AML-193 (cell line): Measurements from ENCODE around the gene PTGES.
"Not testable (repeated sequence)": the region's sequence is repeated elsewhere in the genome, so short reads cannot be mapped to it uniquely, and the experiment has no call there.

Experiments
- DNase-seq, 2 experiments: peaks; one replicate each; lab custom pipeline; 2025; lab: John Stamatoyannopoulos, UW

PTGES gene

GRCh38 chr9:129770741-129771140 lies 17.9 kb upstream of the PTGES start:
- DNase-seq = no peak

DNA sequence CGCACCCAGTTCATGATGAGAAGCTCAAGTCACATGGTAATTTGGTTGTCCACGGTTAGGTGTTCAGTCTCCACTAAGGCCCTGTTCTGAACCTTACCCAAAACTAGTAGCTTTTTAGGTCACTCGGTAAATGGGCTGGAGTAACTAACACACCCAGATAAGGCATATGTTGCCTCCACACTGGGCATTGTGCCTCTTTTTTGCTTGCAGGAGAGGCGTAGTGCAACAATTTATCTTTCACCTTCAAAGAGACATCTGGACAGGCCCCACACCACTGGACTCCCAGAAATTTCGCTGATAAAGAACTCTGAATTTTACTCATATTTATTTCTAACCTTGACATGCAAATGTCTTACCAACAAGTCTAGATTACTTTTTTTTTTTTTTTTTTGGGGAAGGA lies 16.8 kb upstream of the PTGES start:
- no peak for DNase-seq

DNA sequence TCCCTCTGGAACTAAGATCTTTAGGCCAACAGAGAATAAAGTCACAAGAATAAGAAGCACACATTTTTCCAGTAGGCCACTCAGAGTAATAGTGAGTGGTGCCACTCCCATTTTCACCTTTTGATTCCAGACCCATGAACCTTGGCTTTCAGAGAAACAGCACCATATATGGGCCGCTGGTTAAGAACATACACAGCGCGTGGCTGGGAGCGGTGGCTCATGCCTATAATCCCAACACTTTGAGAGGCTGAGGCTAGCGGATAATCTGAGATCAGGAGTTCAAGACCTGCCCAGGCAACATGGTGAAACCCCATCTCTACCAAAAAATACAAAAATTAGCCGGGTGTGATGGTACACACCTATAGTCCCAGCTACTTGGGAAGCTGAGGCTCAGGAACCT lies 15.6 kb upstream of the PTGES start:
- no peak for DNase-seq

DNA sequence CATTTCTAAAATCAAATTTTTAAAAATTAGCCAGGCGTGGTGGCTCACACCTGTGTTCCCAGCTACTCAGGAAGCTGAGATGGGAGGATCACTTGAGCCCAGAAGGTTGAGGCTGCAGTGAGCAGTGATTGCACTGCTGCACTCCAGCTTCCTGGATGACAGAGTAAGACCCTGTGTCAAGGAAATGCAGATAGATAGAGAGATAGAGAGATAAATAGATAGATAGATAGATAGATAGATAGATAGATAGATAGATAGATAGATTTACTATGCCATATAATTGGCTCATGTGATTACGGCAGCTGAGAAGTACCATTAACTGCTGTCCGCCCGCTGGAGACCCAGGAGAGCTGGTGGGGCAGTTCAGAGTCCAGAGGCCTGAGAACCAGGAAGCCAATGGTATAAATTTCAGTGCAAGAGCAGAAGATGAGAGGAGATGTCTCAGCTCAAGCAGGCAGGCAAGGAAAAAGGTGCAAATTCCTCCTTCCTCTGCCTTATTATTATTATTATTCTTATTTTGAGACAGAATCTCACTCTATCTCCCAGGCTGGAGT lies 13.0 kb upstream of the PTGES start:
- DNase-seq = no peak

DNA sequence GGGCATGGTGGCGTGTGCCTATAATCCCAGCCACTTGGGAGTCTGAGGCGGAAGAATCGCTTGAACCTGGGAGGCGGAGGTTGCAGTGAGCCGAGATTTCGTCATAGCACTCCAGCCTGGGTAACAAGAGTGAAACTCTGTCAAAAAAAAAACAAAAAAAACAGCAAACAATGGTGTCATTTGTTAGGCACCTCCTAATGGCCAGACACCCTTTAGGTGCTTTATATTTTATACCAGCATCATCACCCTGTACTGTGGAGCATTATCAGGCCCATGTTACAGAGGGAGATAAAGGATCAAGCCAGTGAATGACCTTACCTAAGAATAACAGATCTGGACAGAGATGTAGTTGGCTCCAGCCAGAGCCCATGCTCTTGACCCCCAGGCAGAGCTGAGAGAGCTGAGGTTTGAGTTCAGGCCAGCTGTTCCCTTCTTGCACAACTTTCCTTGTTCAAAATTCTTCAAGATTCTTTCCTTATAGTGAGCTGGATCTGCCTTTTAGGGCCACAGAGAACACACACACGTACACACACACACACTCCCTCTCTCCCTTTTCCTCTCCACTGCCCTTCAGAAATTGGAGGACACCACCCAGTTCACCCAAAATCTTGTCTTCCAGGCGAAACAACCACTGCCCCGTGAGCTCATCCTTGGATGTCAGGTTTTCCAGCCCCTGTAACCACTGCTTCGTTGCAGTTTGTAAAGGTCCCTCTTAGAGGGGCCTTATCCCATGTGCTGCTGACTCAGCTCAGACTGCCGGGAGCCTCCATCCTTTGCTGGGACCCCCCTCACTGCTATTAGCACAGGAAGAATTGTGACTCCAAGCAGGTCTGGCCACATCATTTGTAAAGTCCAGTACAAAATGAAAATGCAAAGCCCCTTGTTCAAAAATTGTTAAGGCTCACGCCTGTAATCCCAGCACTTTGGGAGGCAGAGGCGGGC lies 10.4 kb upstream of the PTGES start:
- no peak for DNase-seq

- DNase-seq = not testable (repeated sequence)
Observed at GRCh38 chr9:129762370-129762984, 9.6 kb upstream of the PTGES start.

DNA sequence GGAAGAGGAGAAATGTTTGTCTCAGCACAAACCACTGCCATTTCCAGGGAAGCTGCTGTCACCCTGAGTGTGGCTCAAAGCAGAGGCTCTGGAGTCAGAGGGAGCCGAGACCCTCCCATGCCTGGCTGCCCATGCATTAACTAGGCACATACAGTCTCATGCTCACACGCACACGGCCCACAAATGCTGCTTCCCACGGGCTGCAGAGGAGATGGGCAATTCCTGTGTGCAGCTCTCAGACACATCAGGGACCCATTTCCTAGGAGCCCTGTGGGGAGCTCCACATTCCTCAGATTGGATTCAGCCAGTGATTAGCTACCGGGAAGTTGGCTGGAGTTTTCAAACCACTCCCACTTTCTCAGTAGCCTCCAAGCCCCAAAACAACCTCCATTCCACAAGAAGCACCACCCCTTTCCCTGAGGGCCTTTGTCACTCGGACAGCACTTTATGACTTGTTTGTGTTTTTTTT lies 9.1 kb upstream of the PTGES start:
- no peak for DNase-seq

DNA sequence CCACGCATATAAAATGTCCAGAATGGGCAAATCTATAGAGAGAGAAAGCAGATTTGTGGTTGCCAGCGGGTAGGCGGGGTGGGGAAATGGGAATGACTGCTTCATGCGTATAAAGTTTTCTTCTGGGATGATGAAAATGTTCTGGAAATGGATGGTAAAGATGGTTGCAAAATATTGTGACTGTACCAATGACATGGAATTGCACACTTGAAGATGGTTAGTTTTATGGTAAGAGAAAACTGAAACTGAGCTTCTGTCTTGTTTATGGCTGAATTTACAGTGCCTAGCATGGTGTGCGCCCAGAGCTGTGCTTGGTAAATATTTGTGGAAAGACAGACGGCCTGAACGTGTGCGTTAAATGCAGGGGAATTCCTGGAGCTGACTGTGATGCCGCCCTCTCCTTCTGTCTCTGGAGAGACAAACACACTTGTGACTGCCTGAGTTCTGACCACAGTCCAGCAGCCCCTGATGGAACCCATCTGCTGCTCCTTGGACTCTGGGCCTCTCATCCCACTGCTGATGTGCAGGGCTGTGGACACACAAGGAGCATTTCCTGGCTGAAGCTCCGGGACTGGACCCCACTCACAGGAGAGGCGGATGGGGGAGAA lies 8.6 kb upstream of the PTGES start:
- DNase-seq = no peak

DNA sequence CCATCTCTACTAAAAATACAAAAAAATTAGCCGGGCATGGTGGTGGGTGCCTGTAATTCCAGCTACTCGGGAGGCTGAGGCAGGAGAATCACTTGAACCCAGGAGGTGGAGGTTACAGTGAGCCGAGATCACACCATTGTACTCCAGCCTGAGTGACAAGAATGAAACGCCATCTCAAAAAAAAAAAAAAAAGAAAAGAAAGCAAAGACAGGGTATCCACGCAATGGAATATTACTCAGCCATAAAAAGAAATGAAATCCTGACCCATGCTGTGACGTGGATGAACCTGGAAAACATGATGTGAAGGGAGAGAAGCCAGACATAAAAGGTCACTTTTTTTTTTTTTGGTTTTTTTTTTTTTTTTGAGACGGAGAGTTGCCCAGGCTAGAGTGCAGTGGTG lies 7.9 kb upstream of the PTGES start:
- DNase-seq = not testable (repeated sequence)

DNA sequence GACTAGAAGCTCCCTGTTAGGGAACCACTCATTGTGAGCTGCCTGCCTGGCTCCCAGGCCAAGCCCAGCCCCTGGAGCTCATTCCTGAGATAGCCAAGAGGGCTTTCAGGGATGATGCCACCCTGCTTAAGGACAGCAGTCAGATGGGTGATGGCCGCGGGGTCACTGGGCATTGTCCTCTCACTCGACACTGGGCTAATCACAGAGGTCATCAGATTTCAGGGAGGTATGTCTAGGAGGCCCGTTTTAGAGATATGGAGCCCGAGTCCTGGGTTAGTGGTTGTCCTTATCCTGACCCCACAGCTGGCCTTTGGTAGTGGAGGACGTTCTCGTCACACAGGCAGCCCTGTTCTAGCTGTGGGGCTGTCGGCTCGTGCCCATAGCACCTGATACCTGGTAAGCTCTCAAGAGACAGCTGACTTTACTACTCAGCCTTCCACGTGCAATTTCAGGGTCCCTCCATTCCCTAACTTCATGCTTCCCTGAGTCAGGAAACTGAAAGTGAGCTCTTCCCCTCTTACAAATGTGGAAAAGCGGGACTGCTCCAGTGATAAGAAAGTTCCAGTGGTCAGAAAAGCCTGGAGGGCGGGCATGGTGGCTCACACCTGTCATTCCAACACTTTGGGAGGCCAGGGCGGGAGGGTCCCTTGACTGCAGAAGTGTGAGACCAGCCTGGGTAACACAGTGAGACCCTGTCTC lies 7.1 kb upstream of the PTGES start:
- no peak for DNase-seq

DNA sequence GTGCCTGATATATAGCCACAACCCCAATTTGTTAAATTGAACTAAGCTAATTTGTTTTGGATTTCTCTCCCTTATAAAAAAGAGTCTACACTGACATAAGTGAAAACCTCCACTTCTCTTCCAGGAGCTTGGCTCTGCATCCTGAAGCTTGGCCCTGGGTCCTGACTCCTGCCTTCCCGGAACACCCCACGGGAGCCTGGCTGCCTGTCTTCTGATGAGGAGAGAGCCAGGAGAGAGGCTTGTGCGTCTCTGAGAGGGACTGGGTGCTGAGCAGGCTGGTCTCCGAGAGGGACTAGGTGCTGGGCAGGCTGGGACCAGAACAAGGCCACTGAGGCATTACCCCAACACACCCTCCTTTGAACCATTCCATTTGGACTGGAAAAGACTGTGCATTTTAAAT lies 6.5 kb upstream of the PTGES start:
- DNase-seq = no peak

DNA sequence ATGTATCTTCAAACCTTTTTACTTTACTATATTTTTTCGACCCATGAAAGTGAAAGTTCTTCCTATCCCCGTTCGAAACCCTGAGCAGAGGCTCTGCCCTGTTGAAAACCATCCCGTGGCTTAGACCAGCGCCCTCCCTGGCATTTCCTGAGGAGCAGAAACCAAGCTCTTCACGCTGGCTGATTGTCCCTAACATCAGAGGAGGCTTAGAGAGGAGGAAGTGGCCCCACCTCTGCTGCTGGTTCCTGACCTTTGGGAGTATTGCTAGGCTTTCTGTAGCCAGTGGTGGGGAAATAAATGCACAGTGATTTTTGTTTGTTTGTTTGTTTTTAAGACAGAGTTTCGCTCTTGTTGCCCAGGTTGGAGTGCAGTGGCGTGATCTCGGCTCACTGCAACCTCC lies 4.2 kb upstream of the PTGES start:
- DNase-seq = no peak

DNA sequence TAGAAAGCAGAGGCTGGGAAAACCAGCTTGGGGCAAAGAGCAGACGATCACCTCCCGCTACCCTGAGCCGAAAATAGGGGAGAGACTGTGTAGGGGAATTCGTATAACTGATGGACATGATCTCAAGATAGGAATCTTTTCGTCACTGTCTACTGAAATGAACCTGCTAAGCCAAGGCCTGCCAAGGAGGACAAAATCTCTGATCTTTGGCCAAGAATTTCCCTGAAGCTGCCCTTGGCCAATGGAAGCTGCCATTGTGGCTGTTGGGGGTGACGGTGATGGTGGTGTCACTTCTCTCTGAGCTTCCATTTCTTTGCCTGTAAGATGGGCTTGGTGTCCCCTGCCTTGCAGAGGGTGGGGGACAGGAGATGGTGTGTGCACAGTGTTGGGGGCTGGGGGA lies 3.3 kb upstream of the PTGES start:
- DNase-seq = no peak

DNA sequence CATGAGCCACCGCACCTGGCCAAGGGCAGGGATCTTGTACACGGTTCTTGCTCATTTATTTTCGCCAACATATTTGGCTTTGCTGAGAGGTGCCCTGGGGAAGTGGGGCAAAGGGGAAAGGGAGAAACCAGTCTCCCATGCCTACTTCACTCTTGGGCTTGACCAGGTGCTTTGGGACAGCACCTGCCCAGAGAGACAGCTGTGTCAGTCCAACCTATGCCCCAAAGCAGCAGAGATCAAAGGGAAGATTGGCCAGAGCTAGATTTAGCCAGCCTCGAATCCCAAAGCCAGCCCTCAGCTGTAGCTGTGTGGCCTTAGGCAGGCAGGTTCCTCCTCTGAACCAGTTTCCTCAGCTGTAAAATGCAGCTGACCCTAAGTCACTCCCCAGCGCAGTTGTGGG lies 2.3 kb upstream of the PTGES start:
- no peak for DNase-seq

GRCh38 chr9:129751841-129752801 lies 721 bp downstream of the PTGES start:
- no peak for DNase-seq

DNA sequence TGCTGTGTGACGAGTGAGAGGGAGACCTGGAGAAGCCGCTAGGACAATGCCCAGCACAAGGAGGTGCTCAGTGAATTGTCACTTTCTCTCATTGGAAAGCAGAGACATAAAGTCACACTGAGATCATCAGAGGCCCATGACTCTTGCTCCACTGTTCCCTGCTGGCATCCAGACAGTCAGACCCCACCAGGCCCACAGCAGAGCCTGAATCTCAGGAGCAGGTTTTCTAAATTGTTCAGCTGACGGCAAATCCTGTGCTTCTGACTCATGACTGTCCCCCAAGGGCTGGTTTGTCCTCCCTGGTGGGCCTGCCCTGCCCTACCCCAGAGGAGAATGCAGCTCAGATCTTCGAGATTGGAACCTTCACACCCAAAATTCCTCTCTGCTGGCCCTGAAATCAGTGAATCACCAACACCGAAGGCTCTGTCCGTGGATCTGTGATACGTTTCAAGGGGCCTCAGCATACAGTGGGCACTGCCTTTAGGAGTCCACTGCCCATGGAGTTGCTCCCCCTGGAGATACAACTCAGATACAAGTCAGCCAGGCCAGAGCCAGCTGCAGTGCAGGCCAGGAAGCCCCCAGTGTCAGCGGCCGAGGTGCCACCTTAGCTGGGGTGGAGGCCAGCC lies 2.7 kb downstream of the PTGES start:
- no peak for DNase-seq

DNA sequence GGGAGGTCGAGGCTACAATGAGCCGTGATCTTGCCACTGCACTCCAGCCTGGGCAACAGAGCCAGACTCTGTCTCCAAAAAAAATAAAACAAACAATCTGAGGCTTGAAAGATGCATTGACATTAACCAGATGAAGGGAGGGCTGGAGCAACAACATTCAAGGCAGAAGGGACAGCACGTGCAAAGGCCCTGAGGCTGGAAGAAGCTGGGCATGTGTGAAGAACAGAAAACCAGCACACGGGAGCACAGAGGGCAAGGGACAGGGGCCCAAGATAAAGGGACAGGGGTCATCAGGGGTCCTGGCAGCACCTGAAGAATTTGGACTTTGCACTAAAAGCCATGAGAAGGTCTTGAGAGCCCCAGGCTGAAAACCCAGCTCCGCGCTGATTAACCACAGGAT lies 3.3 kb downstream of the PTGES start:
- DNase-seq = no peak

DNA sequence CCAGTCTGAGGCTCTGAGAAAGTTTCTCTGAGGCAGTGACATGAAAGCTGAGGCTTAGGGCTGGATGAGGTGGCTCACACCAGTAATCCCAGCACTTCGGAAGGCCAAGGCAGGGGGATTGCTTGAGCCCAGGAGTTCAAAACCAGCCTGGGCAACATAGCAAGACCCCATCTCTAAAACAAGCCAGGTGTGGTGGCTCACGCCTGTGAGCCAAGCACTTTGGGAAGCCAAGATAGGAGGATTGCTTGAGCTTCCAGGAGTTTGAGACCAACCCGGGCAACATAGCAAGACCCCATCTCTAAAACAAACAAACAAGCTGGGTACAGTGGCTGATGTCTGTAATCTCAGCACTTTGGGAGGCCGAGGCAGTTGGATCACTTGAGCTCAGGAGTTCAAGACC lies 3.8 kb downstream of the PTGES start:
- not testable (repeated sequence) for DNase-seq

DNA sequence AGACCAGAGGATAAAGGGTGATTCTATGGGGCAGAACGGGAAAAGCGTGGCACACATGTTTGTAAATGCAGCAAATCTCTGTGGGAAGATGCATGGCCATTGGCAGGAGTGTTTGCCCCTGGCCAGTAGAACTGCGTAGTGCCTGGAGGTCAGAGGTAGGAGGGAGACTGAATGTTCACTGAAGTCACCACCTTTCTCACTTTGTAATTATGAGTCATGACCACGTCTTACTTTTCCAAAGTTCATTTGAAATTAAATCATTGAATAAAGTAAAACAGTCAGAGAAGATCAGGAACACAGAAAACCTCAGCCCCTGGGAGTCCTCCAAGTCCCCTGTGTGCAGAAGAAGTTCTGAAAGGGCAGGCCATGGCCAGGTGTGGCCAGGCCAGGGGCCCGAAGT lies 4.6 kb downstream of the PTGES start:
- DNase-seq = no peak

- DNase-seq = no peak
Observed at GRCh38 chr9:129746092-129746777, 6.6 kb downstream of the PTGES start.
